Right atrium auricular region (tissue), 2 donors: ENCODE results near the gene KIF16B. TPM values are rescaled to one million over a fixed set of nuclear protein-coding genes. Genes with fewer than 3 reads are reported as not detected.

ENCODE experiments used
- DNase-seq: peaks from one replicate; pipeline ENCODE4 v3.0.0-alpha.2; 2019; ENCODE audit warnings: low spot score
- H3K27ac ChIP-seq, 2 donors: fragments of 200-600 bp; sonication (generic); 1 replicate in 1 of 2; 2 replicates in 1 of 2; pipeline ENCODE4 v1.5.1; 2016 to 2019
- H3K27me3 ChIP-seq, 2 donors: fragments of 200-600 bp; sonication (generic); one replicate each; pipeline versions ENCODE4 v1.5.1 to v1.6.0; 2017 to 2019
- H3K36me3 ChIP-seq: fragments of 200-600 bp; sonication (generic); one replicate; pipeline ENCODE4 v1.5.1; 2016
- H3K4me1 ChIP-seq, 2 donors: fragments of 200-600 bp; sonication (generic); one replicate each; pipeline versions ENCODE4 v1.5.1 to v1.6.0; 2017 to 2019
- H3K4me3 ChIP-seq, 2 donors: fragments of 200-600 bp; sonication (generic); 1 replicate in 1 of 2; 2 replicates in 1 of 2; pipeline ENCODE4 v1.5.1; 2017 to 2019; ENCODE audit warnings: mild to moderate bottlenecking in 1 of 2, moderate library complexity in 1 of 2
- H3K9me3 ChIP-seq, 2 donors: fragments of 200-600 bp; sonication (generic); one replicate each; pipeline ENCODE4 v1.5.1; 2019
- total RNA-seq, 2 donors: library from RNA; depleted of rRNA; stranded (reverse); fragments of >200 nt; gene quantifications; one replicate each; pipeline ENCODE4 v1.1.0, GENCODE V29; 2016
- TF ChIP-seq, protein P1 (sequence below), 2 donors: fragments of 200-600 bp; sonication (generic); IDR thresholded peaks; one replicate each; pipeline ENCODE4 v1.5.1; 2019; ENCODE audit warnings: antibody characterized with exemption in 2 of 2

The KIF16B gene
- total RNA-seq, 2 donors from 2014 or later: 11.2 to 23.0 TPM

DNA sequence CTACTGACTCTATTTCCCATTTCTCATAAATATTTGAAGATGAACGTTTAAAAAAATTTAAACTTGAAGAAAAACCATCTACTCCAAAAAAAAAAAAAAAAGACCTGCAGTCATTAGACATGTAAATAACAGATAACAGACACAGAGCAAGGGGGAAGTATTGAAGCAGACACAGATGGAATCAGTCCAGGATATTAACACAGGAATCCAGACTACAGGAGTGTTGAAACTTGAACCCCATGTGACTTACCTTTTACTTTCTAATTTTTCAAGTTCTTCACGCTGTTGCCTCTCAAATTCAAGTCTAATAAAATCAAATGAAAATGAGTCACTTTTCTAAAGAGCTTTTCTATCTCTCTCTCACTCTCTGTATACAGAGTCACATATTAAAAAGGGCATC lies 191.8 kb downstream of the KIF16B start:
- Histone ChIP-seq H3K27me3 (no peaks in the 10 kb centered on the region), H3K36me3 (peaks cover 4% of the 10 kb centered on the region), H3K9me3 (no peaks in the 10 kb centered on the region), H3K4me3 (no peak overlapping the region), H3K4me1 (no peaks in the 10 kb centered on the region), H3K27ac (no peak overlapping the region)
- TF ChIP-seq, protein P1, sequence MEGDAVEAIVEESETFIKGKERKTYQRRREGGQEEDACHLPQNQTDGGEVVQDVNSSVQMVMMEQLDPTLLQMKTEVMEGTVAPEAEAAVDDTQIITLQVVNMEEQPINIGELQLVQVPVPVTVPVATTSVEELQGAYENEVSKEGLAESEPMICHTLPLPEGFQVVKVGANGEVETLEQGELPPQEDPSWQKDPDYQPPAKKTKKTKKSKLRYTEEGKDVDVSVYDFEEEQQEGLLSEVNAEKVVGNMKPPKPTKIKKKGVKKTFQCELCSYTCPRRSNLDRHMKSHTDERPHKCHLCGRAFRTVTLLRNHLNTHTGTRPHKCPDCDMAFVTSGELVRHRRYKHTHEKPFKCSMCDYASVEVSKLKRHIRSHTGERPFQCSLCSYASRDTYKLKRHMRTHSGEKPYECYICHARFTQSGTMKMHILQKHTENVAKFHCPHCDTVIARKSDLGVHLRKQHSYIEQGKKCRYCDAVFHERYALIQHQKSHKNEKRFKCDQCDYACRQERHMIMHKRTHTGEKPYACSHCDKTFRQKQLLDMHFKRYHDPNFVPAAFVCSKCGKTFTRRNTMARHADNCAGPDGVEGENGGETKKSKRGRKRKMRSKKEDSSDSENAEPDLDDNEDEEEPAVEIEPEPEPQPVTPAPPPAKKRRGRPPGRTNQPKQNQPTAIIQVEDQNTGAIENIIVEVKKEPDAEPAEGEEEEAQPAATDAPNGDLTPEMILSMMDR (IDR thresholded peaks at IDR 0.05): no peak
- DNase-seq: no peak

DNA sequence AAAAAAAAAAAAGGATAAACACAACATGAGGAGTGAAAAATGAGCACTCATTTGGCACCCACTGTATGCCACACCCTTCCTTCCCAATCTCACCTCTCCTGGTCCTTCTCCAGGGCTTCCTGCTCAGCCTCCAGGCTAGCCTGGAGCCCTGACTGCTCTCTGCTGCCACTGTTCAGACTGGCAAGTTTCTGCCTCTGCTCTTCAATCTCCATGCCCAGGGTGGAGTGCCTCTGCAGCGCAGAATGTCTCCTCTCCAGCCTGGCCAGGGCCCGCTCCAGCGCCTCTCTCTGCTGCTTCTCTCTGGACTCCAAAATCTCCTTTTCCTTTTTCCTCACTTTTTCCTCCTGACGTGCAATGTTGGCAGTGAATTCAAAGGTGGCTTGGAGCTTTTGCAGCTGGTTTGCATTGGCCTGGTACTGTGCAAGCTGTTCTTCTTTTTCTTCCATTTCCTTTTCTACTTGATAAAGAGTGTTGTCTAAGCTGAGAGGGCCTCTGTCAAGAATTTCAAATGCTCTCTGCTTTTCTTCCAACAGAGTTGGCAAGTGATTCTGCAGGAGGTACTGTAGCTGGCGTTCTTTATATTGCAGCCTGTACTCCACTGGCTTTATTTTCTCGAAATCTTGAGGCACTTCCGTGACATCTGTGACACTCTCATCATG lies 194.4 kb downstream of the KIF16B start:
- peaks cover 4% of the 10 kb centered on the region for H3K36me3 ChIP-seq
- H3K9me3 ChIP-seq: no peaks in the 10 kb centered on the region
- H3K4me3 ChIP-seq: no peak overlapping the region
- no peak overlapping the region for H3K27ac ChIP-seq
- no peaks in the 10 kb centered on the region for H3K4me1 ChIP-seq
- TF ChIP-seq, protein P1 (IDR thresholded peaks at IDR 0.05): no peak
- no peak for DNase-seq
- no peaks in the 10 kb centered on the region for H3K27me3 ChIP-seq

DNA sequence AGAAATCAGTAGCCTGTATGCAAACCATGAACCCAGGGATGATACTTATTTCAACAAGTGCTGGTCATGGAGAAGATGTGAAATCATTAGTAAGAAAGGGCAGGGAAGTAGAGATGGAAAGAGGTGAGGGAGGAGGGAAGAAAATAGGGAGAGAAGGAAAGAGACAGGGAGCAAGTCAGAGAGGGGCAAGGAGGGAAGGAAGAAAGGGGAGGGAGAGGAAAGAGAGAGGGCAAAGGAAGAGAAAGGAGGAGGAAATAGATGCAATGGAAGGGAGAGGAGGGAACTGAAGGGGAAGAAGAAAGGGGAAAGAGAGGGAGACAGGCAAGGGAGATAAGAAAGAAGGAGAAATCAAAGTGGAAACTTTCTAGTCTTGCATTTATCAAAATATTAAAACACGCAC lies 195.1 kb downstream of the KIF16B start:
- H3K36me3 ChIP-seq: peaks cover 4% of the 10 kb centered on the region
- no peaks in the 10 kb centered on the region for H3K27me3 ChIP-seq
- H3K4me1 ChIP-seq: no peaks in the 10 kb centered on the region
- no peak overlapping the region for H3K4me3 ChIP-seq
- TF ChIP-seq, protein P1 (IDR thresholded peaks at IDR 0.05): no peak
- no peak for DNase-seq
- no peak overlapping the region for H3K27ac ChIP-seq
- no peaks in the 10 kb centered on the region for H3K9me3 ChIP-seq

DNA sequence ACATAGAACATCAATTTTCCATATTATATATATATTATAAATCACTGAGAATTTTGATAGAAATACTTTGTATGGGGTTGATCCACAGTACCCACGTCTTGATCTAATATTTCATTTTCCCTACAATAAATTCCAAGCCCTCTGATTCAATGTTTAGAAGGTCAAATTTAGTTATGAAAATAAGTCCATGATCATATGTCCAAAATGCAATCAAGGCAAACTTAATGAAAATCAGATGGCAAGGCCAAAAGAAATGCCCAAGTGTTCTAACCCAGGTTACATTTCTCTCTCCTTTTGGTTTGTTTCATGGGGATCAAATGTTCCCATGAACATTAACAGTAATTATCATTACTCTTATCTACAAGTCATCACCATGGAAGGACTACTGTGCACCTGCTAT lies 203.8 kb downstream of the KIF16B start:
- Histone ChIP-seq H3K9me3 (no peaks in the 10 kb centered on the region), H3K4me3 (no peak overlapping the region), H3K27me3 (no peaks in the 10 kb centered on the region), H3K4me1 (no peaks in the 10 kb centered on the region), H3K27ac (no peak overlapping the region), H3K36me3 (peaks cover 25% of the 10 kb centered on the region)
- DNase-seq: no peak
- TF ChIP-seq, protein P1 (IDR thresholded peaks at IDR 0.05): no peak

DNA sequence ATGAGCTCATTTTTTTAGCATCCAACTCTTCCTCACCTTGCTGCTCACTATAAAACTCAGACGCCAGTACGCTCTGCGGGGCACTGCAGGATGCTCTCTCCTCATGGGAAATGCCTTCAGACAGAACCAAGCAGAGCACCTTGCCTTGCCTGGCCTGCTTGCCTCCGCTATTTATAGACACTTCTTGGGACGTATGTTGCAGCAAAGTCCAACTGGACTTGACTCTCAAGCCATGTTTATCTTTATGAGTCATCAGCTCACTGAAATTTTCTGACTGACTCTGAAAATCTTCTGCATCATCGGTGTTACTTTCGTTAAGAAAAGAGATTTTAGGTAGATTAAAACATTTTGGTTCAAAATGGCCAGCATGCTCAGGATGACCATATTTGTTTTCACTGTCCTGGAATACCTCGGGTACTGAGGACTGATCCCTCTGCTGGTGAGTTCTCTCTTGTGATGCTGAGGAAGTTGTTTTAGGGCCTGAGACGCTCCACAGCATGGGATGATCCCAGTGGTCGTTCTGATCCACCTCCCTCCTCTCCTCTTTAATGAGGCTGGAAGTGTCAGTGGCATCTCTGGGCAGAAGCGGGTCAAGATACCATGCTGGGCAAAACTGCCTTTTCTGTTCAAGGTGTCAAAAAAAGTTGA lies 204.5 kb downstream of the KIF16B start:
- Histone ChIP-seq H3K27me3 (no peaks in the 10 kb centered on the region), H3K4me1 (no peaks in the 10 kb centered on the region), H3K36me3 (peaks cover 25% of the 10 kb centered on the region), H3K9me3 (no peaks in the 10 kb centered on the region), H3K4me3 (no peak overlapping the region), H3K27ac (no peak overlapping the region)
- DNase-seq: no peak
- TF ChIP-seq, protein P1 (IDR thresholded peaks at IDR 0.05): no peak
